ENCODE results near the gene THRB.

The THRB gene

GRCh38 chr3:24157106-24157505, 337.5 kb downstream of the THRB start:
- in situ Hi-C loops (cut with MboI; ENCODE audit: low pct_unique_long_range_greater_than_20kb, low sequenced_read_pairs) = no loop called here
- DNase-seq = no peak

- DNase-seq = no peak
- in situ Hi-C loops (cut with MboI; ENCODE audit: low pct_unique_long_range_greater_than_20kb, low sequenced_read_pairs) = no loop called here
These were observed 338.2 kb downstream of the THRB start for GRCh38 chr3:24156466-24156865.

- in situ Hi-C loops (cut with MboI; ENCODE audit: low pct_unique_long_range_greater_than_20kb, low sequenced_read_pairs) = no loop called here
- DNase-seq = no peak
These were observed 339.4 kb downstream of the THRB start for GRCh38 chr3:24155276-24155675.

- in situ Hi-C loops (cut with MboI; ENCODE audit: low pct_unique_long_range_greater_than_20kb, low sequenced_read_pairs) = no loop called here
- no peak for DNase-seq
These were observed 339.9 kb downstream of the THRB start for GRCh38 chr3:24154781-24155180.

- no peak for DNase-seq
- in situ Hi-C loops (cut with MboI; ENCODE audit: low pct_unique_long_range_greater_than_20kb, low sequenced_read_pairs) = no loop called here
These were observed 340.5 kb downstream of the THRB start for GRCh38 chr3:24154013-24154695.

- no peak for DNase-seq
- in situ Hi-C loops (cut with MboI; ENCODE audit: low pct_unique_long_range_greater_than_20kb, low sequenced_read_pairs) = no loop called here
These were observed 343.1 kb downstream of the THRB start for GRCh38 chr3:24151594-24151993.

- in situ Hi-C loops (cut with MboI; ENCODE audit: low pct_unique_long_range_greater_than_20kb, low sequenced_read_pairs) = no loop called here
- peak; percentile 49 for DNase-seq
These were observed 345.6 kb downstream of the THRB start for GRCh38 chr3:24149032-24149431.

GRCh38 chr3:24145981-24146822, 348.4 kb downstream of the THRB start:
- in situ Hi-C loops (cut with MboI; ENCODE audit: low pct_unique_long_range_greater_than_20kb, low sequenced_read_pairs) = no loop called here
- DNase-seq = no peak

- no peak for DNase-seq
- in situ Hi-C loops (cut with MboI; ENCODE audit: low pct_unique_long_range_greater_than_20kb, low sequenced_read_pairs) = no loop called here
These were observed 349.2 kb downstream of the THRB start for GRCh38 chr3:24145481-24145880.

- in situ Hi-C loops (cut with MboI; ENCODE audit: low pct_unique_long_range_greater_than_20kb, low sequenced_read_pairs) = no loop called here
- no peak for DNase-seq
These were observed 352.5 kb downstream of the THRB start for GRCh38 chr3:24142127-24142526.

- in situ Hi-C loops (cut with MboI; ENCODE audit: low pct_unique_long_range_greater_than_20kb, low sequenced_read_pairs) = no loop called here
These were observed 353.1 kb downstream of the THRB start for GRCh38 chr3:24141548-24141947.

GRCh38 chr3:24139463-24140412, 354.9 kb downstream of the THRB start:
- no peak for DNase-seq
- in situ Hi-C loops (cut with MboI; ENCODE audit: low pct_unique_long_range_greater_than_20kb, low sequenced_read_pairs) = no loop called here

More at GRCh38 chr3:24141548-24141947, 353.1 kb downstream of the THRB start:
- no peak for DNase-seq

- DNase-seq = no peak
- in situ Hi-C loops (cut with MboI; ENCODE audit: low pct_unique_long_range_greater_than_20kb, low sequenced_read_pairs) = no loop called here
These were observed 355.8 kb downstream of the THRB start for GRCh38 chr3:24138876-24139256.

- in situ Hi-C loops (cut with MboI; ENCODE audit: low pct_unique_long_range_greater_than_20kb, low sequenced_read_pairs) = no loop called here
- DNase-seq = no peak
These were observed 356.4 kb downstream of the THRB start for GRCh38 chr3:24137958-24138875.

GRCh38 chr3:24137334-24137733, 357.3 kb downstream of the THRB start:
- no peak for DNase-seq
- in situ Hi-C loops (cut with MboI; ENCODE audit: low pct_unique_long_range_greater_than_20kb, low sequenced_read_pairs) = no loop called here

GRCh38 chr3:24136624-24137310, 357.9 kb downstream of the THRB start:
- in situ Hi-C loops (cut with MboI; ENCODE audit: low pct_unique_long_range_greater_than_20kb, low sequenced_read_pairs) = no loop called here
- DNase-seq = no peak

- in situ Hi-C loops (cut with MboI; ENCODE audit: low pct_unique_long_range_greater_than_20kb, low sequenced_read_pairs) = no loop called here
These were observed 359.4 kb downstream of the THRB start for GRCh38 chr3:24135280-24135679.

GRCh38 chr3:24133942-24134341, 360.7 kb downstream of the THRB start:
- in situ Hi-C loops (cut with MboI; ENCODE audit: low pct_unique_long_range_greater_than_20kb, low sequenced_read_pairs) = no loop called here

More at GRCh38 chr3:24135280-24135679, 359.4 kb downstream of the THRB start:
- no peak for DNase-seq

More at GRCh38 chr3:24133942-24134341, 360.7 kb downstream of the THRB start:
- DNase-seq = no peak
